Measurements from ENCODE around the gene LCAT.

DNA sequence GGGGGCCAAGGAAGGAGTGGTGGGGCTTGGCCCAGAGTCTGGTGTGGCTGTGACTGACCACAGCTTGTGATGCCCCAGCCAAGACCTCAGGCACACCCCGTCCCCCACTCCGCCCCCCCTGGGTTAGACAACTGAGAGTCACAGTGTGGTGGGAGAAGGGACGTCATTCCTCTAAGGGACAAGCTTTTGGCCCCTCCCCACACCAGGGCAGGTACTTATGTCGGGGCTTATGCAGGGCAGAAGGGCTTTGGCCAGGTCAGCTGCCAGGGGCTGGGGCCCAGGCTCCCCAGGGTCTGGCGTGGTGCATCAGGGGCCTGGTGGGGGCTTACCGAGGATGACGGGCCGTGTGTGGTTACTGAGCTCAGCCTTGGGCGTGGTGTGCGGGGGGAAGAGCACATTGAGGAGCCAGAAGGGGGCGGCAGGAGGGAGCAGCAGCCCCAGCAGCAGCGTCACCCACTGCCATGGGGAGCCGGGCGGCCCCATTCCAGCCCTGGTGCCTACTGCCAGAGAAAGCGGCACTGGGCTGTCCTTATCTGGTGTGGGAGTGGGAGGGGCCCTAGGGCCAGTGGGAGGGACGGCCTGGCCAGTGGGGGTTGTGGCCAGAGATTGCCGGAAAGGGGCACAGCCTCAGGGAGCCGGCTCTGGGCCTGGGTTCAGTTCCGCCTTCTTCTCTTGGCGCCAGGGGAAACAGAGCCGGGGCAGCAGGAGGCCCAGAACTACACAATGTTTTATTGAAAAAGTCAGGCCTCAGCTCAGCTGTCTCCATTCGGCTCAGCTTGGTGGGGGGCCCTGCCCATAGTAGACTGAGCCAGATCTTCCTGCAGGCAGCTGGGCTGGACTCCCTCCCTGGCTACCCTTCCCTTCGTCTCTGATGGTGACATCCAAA is at the start of gene LCAT:
- no peak for TF ChIP-seq CTCF (IDR thresholded peaks at IDR 0.05)
- TF ChIP-seq EP300 (IDR thresholded peaks at IDR 0.05): no peak
